Measurements from ENCODE around the gene TTYH2.
"Not testable (repeated sequence)": the region's sequence is repeated elsewhere in the genome, so short reads cannot be mapped to it uniquely, and the experiment has no call there.

Gene TTYH2

GRCh38 chr17:74268558-74268957 lies 55.2 kb downstream of the TTYH2 start:
- no peak for DNase-seq

- DNase-seq: no peak
Observed at GRCh38 chr17:74270333-74270732, 57.0 kb downstream of the TTYH2 start.

DNA sequence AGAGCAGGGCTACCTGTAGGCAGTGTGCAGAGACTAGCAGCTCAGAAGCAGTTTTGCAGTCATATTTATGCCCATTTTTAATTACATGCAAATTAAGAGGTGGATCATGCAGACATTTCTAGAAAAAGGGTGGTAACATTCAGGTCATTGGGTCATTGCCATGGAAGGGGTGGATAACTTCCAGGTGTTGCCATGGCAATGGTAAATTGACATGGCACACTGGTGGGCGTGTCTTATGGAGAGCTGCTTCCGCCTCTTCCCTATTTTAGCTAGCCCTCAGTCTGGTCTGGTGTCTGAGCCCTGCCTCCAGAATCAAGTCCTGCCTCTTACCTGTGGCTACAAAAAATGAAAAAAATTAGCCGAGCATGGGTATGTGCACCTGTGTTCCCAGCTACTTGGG lies 57.9 kb downstream of the TTYH2 start:
- DNase-seq: peak in 1 of 2 donors; percentile 18

GRCh38 chr17:74271901-74272561 lies 58.7 kb downstream of the TTYH2 start:
- no peak for DNase-seq

DNA sequence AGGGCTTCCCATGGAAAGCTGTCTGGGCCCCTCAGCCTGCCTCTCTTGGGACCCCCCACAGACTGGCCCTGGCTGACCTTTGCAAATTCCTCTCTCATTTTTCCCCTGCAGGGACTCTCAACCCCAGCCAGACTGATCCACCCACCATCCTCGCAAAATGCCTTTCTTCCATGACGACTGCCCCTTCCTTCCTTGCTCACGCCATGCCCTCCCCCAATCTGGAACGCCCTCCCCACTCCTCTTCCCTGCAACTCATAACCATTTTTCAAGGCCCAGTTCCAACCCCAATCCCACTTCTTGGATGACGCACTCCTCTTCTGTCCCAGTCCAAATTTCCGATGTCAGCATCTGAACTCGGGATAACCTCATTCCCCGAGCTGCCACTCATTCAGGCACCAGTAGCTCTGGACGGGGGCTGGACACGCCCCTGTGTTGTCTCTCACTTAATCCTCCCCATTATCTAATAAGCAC lies 59.4 kb downstream of the TTYH2 start:
- no peak for DNase-seq

DNA sequence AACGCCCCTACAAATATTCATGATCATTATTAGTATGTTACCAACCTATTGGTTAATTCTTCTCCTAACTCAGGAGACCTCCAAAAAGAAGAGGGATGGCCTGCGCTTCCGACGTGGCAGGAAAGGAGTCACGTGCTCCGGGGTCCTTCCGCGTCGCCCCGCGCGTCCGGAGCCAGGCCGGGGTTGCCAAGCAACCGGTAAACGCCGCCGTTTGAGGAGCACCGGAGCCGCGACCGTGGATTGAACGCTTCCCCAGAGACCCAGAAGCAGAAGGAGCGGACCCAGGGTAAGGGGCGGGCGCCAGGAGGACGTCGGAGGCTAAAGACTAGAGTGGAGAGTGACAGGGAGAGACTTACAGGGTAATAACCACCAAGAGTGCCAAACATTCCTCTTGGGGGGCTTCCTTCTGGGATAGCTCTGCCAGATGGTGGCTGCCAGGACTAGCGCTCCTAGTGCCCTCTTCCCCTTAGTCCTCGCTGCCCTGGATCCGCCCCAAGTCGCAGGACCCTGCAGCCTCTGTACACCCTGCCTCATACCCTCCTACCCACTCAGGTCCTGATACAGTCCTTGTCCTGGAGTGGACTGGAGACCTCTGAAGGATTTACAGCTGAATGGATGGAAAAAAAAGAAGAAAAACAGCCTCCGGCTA lies 60.8 kb downstream of the TTYH2 start, which contains the start of gene DNAI2:
TSS of gene DNAI2 (plus strand) at position 175 of the 649 bp plus-strand sequence. CDS start 7,584 bp downstream, outside the sequence.
- DNase-seq: peak; percentile 52 to 69

- peak in 1 of 2 donors; percentile 31 for DNase-seq
Observed at GRCh38 chr17:74274709-74275340, 61.5 kb downstream of the TTYH2 start.

DNA sequence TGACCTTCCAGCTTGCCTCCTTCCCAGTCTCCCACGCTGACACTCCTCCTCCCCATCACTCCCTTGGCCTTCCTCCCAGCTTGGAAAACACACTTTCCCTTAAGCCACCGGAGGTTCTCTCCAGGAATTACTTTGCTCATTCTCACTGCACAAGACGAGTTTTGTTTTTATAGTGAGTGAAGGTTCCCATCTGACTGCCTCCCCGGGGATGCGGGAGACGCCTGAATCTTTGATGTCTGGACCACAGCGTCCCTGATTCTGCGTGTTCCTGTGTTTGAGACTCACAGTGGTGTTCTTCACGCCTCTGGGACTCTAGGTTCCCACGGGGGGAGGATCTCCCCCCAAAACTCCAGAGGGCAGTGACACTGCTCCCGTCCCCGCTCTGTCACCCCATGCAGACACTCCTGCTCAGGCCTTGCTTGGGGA lies 62.7 kb downstream of the TTYH2 start:
- DNase-seq: no peak

GRCh38 chr17:74276541-74277009 lies 63.2 kb downstream of the TTYH2 start:
- no peak for DNase-seq

- DNase-seq: no peak
Observed at GRCh38 chr17:74277935-74278334, 64.6 kb downstream of the TTYH2 start.

DNA sequence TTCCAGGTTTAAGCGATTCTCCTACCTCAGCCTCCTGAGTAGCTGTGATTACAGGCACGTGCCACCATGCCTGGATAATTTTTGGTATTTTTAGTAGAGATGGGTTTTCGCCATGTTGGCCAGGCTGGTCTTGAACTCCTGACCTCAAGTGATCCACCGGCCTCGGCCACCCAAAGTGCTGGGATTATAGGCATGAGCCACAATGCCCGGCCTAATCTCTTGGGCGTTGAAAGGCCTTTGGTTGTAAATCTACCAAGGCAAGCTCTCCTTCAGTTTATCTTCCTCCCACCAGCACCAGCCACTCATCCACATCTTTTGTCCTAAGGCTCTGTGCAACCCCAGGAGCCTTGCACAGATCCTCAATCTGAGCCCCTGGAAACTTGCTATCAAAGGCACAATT lies 66.2 kb downstream of the TTYH2 start:
- DNase-seq: not testable (repeated sequence)

- DNase-seq: peak; percentile 81 to 89
Observed at GRCh38 chr17:74280093-74280513, 66.7 kb downstream of the TTYH2 start.

GRCh38 chr17:74281799-74282198 lies 68.4 kb downstream of the TTYH2 start:
- DNase-seq: no peak

- DNase-seq: not testable (repeated sequence)
Observed at GRCh38 chr17:74282274-74282586, 68.9 kb downstream of the TTYH2 start.

GRCh38 chr17:74282587-74283370 lies 69.4 kb downstream of the TTYH2 start:
- DNase-seq: peak; percentile 44 to 78

DNA sequence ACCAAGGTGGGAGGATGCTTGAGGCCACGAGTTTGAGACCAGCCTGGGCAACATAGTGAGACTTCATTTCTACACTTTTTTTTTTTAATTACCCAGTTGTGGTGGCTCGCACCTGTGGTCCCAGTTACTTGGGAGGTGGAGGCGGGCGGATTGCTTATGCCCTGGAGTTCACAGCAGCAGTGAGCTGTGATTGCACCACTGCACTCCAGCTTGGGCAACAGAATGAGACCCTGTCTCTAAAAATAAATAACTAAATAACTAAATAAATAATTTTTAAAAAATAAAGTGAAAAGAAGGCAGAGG lies 70.0 kb downstream of the TTYH2 start:
- DNase-seq: no peak

- no peak for DNase-seq
Observed at GRCh38 chr17:74287031-74287602, 73.7 kb downstream of the TTYH2 start.

GRCh38 chr17:74288785-74289184 lies 75.4 kb downstream of the TTYH2 start:
- DNase-seq: no peak

DNA sequence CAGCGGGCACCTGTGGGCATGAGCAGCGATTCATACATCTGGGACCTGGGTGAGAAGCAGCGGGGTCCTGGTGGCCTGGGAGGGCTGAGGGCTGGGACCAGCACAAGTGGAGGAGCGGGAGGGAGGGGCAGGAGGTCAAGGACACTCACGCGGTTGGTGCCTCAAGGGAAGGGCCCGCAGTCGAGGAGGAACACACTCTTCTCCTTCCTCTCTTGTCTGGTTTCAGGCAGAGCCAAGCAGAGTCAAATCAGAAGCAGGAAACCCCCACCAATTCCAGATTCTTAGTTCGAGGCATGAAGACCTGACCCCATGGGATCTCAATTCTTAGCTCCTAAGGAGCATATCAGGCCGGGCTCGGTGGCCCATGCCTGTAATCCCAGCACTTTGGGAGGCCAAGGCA lies 76.3 kb downstream of the TTYH2 start:
- DNase-seq: no peak

DNA sequence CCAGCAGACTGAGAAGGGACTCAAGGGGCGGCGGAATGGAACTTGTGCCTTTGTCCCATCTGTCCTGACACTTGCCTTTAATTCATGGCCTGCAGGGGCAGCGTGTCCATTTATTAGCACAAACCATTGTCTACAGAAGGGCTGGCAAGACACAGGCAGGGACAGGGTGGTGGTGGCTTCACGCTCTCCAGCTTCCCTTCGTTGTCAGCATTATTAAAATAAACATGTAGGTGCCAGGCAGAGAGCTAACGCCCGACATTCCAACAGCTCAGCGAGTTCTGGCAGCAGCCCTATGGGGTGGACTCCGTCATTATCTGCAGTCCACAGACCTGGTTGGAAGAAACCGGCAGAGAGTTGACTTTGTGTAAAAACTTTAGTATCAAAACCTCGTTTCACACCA lies 77.0 kb downstream of the TTYH2 start:
- DNase-seq: no peak

DNA sequence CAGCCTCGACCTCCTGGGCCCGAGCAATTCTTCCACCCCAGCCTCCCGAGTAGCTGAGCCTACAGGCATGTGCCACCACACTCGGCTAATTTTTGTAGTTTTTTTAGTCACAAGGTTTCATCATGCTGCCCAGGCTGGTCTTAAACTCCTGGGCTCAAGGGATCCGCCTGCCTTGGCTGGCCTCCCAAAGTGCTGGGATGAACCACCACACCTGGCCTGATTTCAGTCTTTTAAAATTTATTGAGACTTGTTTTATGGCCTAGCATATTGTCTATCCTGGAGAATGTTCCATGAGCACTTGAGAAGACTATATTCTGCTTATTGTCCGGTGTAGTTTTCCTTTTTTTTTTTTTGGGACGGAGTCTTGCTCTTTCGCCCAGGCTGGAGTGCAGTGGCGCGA lies 79.1 kb downstream of the TTYH2 start:
- no peak for DNase-seq

DNA sequence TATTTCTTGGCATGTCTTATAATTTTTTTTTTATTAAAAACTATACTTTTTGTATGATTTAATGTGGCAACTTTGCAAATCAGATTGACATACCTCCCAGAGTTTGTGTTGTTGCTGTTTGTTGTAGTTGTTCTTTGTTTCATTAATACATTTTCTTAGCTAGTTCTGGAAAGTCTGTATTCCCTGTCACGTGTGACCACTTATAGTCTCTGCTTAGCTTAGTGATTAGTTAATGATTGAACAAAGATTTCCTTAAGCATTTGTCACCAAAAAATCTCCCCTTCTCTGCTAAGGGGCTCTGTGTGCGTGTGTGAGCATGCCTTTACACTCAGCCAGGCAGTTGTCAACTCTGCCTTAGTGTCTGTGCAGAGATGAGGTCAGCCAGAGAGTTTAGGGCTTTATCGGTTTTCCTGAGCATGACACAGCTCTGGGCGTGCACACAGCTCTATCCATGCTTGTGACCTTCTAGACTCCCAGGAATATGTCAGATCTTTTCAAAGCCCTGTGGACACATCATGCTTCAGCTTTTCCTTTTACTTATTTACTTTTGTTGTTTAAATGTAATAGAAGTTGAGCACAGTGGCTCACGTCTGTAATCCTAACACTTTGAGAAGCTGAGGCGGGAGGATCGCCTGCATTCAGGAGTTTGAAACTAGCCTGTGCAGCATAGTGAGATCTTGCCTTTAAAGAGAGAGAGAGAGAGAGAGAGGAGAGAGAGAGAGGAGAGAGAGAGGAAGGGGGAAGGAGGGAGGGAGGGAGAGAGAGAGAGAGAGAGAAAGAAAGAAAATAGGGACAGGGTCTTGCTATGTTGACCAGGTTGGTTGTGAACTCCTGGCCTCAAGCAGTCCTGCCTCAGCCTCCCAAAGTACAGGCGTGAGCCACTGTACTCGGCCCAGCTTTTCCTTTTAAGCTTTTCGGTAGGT lies 82.5 kb downstream of the TTYH2 start:
- DNase-seq: no peak

Measured in CD4-positive, alpha-beta T cell treated with Interferon alpha-2 for 1 hour (primary cell).